GM21737 (cell line): Measurements from ENCODE around the gene SDR39U1.

Source experiments
- ATAC-seq: cut with Tn5 transposase; IDR thresholded peaks from one replicate; pipeline ENCODE4 v1.9.1; 2021; ENCODE audit warnings: mild to moderate bottlenecking, moderate library complexity; ENCODE audit not compliant: unreplicated experiment

The SDR39U1 gene

GRCh38 chr14:24392325-24393091, 50.1 kb downstream of the SDR39U1 start:
- no peak for ATAC-seq

GRCh38 chr14:24390701-24391468, 51.7 kb downstream of the SDR39U1 start:
- no peak for ATAC-seq
